ENCODE data around the gene SYNGR2.

The SYNGR2 gene

GRCh38 chr17:78180508-78180907, 12.1 kb downstream of the SYNGR2 start:
- no peak for DNase-seq (ENCODE audit: low spot score)
- TF ChIP-seq CTCF (IDR thresholded peaks at IDR 0.05; ENCODE audit: extremely low read depth, missing control alignments): no peak

- TF ChIP-seq CTCF (IDR thresholded peaks at IDR 0.05; ENCODE audit: extremely low read depth, missing control alignments): no peak
Observed at GRCh38 chr17:78182504-78182903, 14.1 kb downstream of the SYNGR2 start.

GRCh38 chr17:78183916-78184315, 15.5 kb downstream of the SYNGR2 start:
- DNase-seq (ENCODE audit: low spot score): no peak
- no peak for TF ChIP-seq CTCF (IDR thresholded peaks at IDR 0.05; ENCODE audit: extremely low read depth, missing control alignments)

More at GRCh38 chr17:78182504-78182903, 14.1 kb downstream of the SYNGR2 start:
- no peak for DNase-seq (ENCODE audit: low spot score)

- no peak for DNase-seq (ENCODE audit: low spot score)
- no peak for TF ChIP-seq CTCF (IDR thresholded peaks at IDR 0.05; ENCODE audit: extremely low read depth, missing control alignments)
Observed at GRCh38 chr17:78184351-78184750, 16.0 kb downstream of the SYNGR2 start.

- TF ChIP-seq CTCF (IDR thresholded peaks at IDR 0.05; ENCODE audit: extremely low read depth, missing control alignments): no peak
- no peak for DNase-seq (ENCODE audit: low spot score)
Observed at GRCh38 chr17:78184868-78185267, 16.5 kb downstream of the SYNGR2 start.

- TF ChIP-seq CTCF (IDR thresholded peaks at IDR 0.05; ENCODE audit: extremely low read depth, missing control alignments): no peak
- no peak for DNase-seq (ENCODE audit: low spot score)
Observed at GRCh38 chr17:78185981-78186691, 17.8 kb downstream of the SYNGR2 start.

- peak; percentile 97 for DNase-seq (ENCODE audit: low spot score)
- TF ChIP-seq CTCF (IDR thresholded peaks at IDR 0.05; ENCODE audit: extremely low read depth, missing control alignments): peak; percentile 27
Observed at GRCh38 chr17:78186692-78187595, 18.6 kb downstream of the SYNGR2 start, which contains the start of the genes AFMID and TK1. TSS of gene AFMID (plus strand) at chr17:78187362. CDS start at chr17:78187371, 9 bp downstream. TSS of gene TK1 (minus strand) at chr17:78187052. CDS start at chr17:78186994, 58 bp downstream.

All from GM20000 (cell line).